Activated CD8-positive, alpha-beta T cell treated with anti-CD3 and anti-CD28 coated beads for 36 hours (primary cell): ENCODE measurements around the gene FBXW2. TPM values are rescaled to one million over a fixed set of nuclear protein-coding genes. Genes with fewer than 3 reads are reported as not detected.
"Not testable (repeated sequence)": the region's sequence is repeated elsewhere in the genome, so short reads cannot be mapped to it uniquely, and the experiment has no call there.

Experiments
- ATAC-seq: fragments of 200-7000 bp; cut with Tn5 transposase; one replicate; pipeline ENCODE4 v1.10.0; 2021; ENCODE audit warnings: mild to moderate bottlenecking, moderate library complexity
- CTCF ChIA-PET: fragments of 350-600 bp; sonication (Branson Sonifier 250); formaldehyde crosslinking; loops from one replicate; lab custom pipeline; 2021; ENCODE audit warnings: antibody characterized with exemption; lab: Charles Lee
- POLR2A ChIA-PET: fragments of 350-600 bp; sonication (Branson Sonifier 250); formaldehyde crosslinking; loops from one replicate; lab custom pipeline; 2021; ENCODE audit warnings: antibody characterized with exemption; lab: Charles Lee
- DNase-seq: peaks from one replicate; pipeline ENCODE4 v3.0.0-alpha.2; 2020
- H3K27ac Mint-ChIP-seq: one replicate; pipeline ENCODE4 v1.8.0; 2021; ENCODE audit warnings: mild to moderate bottlenecking, mixed read lengths
- H3K27me3 Mint-ChIP-seq: one replicate; pipeline ENCODE4 v1.8.0; 2021; ENCODE audit warnings: mixed read lengths
- H3K36me3 Mint-ChIP-seq: one replicate; pipeline ENCODE4 v1.8.0; 2021; ENCODE audit warnings: low read depth, mixed read lengths
- H3K4me1 Mint-ChIP-seq: one replicate; pipeline ENCODE4 v1.8.0; 2021; ENCODE audit warnings: low read depth, mixed read lengths
- H3K4me3 Mint-ChIP-seq: one replicate; pipeline ENCODE4 v1.8.0; 2021; ENCODE audit warnings: mild to moderate bottlenecking, moderate library complexity, mixed read lengths
- H3K9me3 Mint-ChIP-seq: one replicate; pipeline ENCODE4 v1.8.0; 2021; ENCODE audit warnings: mixed read lengths
- intact Hi-C: fragments of 100-400 bp; cut with micrococcal nuclease; formaldehyde crosslinking; loops from one replicate; pipeline ENCODE4 v1.10.0; 2022
- total RNA-seq, 2 experiments: library from RNA; stranded (reverse); gene quantifications; one replicate each; pipeline ENCODE4 v1.2.3, GENCODE V29; 2021
- TF ChIP-seq, protein P1 (sequence below): fragments of 200-600 bp; IDR thresholded peaks from one replicate; pipeline ENCODE4 v1.8.0; 2022; ENCODE audit warnings: antibody characterized with exemption, mild to moderate bottlenecking

Gene FBXW2
- total RNA-seq, 2 experiments from 2014 or later: 68.8 to 68.9 TPM

DNA sequence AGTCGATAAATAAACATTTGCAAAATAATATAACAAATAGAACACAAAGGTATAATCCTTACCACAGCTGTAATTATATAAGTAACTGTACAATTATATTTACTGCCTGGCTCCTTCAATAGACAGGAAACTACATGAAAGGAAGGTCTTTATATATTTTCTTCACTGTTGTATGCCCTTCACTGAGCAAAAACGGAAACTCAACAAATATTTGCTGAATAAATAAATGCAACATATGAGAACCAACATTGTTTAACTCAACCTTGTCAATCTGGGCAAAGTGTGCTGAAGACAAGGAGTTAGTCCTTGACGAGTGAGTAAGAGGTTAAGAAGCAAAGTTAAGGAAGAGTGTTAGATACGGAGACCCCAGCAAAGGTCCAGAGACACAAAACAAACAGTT lies 26.9 kb upstream of the FBXW2 start:
- intact Hi-C loops: no loop called here
- Mint-ChIP-seq H3K9me3 (no peaks in the 10 kb centered on the region), H3K36me3 (peaks cover 48% of the 10 kb centered on the region), H3K27ac (no peak overlapping the region), H3K27me3 (no peaks in the 10 kb centered on the region), H3K4me1 (peaks cover 3% of the 10 kb centered on the region), H3K4me3 (no peak overlapping the region)
- POLR2A ChIA-PET: no interaction called here
- ATAC-seq (no peak), DNase-seq (no peak)
- TF ChIP-seq, protein P1, sequence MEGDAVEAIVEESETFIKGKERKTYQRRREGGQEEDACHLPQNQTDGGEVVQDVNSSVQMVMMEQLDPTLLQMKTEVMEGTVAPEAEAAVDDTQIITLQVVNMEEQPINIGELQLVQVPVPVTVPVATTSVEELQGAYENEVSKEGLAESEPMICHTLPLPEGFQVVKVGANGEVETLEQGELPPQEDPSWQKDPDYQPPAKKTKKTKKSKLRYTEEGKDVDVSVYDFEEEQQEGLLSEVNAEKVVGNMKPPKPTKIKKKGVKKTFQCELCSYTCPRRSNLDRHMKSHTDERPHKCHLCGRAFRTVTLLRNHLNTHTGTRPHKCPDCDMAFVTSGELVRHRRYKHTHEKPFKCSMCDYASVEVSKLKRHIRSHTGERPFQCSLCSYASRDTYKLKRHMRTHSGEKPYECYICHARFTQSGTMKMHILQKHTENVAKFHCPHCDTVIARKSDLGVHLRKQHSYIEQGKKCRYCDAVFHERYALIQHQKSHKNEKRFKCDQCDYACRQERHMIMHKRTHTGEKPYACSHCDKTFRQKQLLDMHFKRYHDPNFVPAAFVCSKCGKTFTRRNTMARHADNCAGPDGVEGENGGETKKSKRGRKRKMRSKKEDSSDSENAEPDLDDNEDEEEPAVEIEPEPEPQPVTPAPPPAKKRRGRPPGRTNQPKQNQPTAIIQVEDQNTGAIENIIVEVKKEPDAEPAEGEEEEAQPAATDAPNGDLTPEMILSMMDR: no peak
- CTCF ChIA-PET: no interaction called here

DNA sequence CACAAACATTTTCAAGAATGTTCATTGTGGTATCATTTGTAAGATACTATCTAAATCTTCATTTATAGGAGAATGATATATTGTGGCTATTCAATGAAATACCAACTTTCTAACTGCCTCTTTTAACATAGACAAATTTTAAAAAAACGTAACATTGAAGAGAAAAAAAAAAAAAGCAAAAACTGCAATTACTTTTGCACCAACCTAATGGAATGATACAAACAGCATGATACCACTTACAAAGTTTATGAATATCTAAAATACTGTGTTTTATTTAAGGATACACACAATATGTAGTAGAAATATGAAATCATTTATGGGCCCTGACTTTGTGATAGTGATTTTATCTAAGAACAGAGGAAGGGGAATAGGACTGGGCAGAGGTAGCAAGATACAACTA lies 25.4 kb upstream of the FBXW2 start:
- TF ChIP-seq, protein P1: no peak
- peaks cover 5% of the 10 kb centered on the region for H3K4me1 Mint-ChIP-seq
- no peaks in the 10 kb centered on the region for H3K27me3 Mint-ChIP-seq
- H3K36me3 Mint-ChIP-seq: peaks cover 41% of the 10 kb centered on the region
- H3K27ac Mint-ChIP-seq: no peak overlapping the region
- intact Hi-C loops: no loop called here
- no peaks in the 10 kb centered on the region for H3K9me3 Mint-ChIP-seq
- CTCF ChIA-PET: no interaction called here
- POLR2A ChIA-PET: no interaction called here
- H3K4me3 Mint-ChIP-seq: no peak overlapping the region
- DNase-seq (no peak), ATAC-seq (no peak)

DNA sequence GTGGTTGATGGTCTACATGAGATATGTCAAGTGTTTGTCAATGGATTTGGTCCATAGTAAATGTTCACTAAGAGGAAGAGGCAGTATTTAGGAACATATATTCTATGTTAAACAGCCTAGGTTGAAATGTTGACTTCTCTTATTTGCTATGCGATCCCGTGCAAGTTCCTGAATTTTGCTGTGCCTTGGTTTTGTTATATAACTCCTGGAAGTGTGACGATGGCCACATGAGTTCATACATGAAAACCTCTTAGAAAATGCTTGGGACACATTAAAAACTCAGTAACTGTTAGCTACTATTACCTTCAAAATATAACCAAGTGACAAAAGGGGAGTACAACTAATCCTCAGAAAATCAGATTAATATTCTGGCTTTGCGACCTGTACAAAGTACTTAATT lies 21.9 kb upstream of the FBXW2 start:
- H3K9me3 Mint-ChIP-seq: no peaks in the 10 kb centered on the region
- peak overlapping the region; percentile 32 for H3K27ac Mint-ChIP-seq
- H3K4me1 Mint-ChIP-seq: peaks cover 12% of the 10 kb centered on the region
- TF ChIP-seq, protein P1: no peak
- H3K27me3 Mint-ChIP-seq: no peaks in the 10 kb centered on the region
- DNase-seq (no peak), ATAC-seq (no peak)
- no peak overlapping the region for H3K4me3 Mint-ChIP-seq
- intact Hi-C loops: no loop called here
- H3K36me3 Mint-ChIP-seq: peaks cover 44% of the 10 kb centered on the region
- ChIA-PET CTCF (no interaction called here), POLR2A (interaction anchor here (1.0 to 1.2 kb wide), 2 partner anchors 23 to 40 kb away, joined by 3 read pairs; no protein-coding TSS in a partner anchor)

DNA sequence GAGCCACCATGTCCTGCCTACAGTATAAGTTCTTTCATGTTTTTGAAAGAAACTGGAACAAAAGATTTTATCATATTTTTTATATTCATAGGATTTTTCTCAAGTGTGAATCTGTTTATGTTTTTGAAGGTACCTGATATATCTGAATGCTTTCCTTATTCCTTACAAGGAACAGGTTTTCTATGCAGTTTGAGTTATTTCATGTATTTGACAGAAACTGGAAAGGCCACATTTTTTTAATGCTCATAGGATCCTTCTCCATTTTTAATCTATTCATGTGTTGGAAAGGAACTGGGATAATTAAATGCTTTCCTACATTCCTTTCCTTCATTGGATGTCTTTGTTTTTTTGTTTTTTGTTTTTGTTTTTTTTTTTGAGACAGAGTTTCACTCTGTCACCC lies 15.7 kb upstream of the FBXW2 start:
- intact Hi-C loops: no loop called here
- ATAC-seq (no peak), DNase-seq (no peak)
- no peak overlapping the region for H3K27ac Mint-ChIP-seq
- peaks cover 44% of the 10 kb centered on the region for H3K36me3 Mint-ChIP-seq
- H3K4me1 Mint-ChIP-seq: peaks cover 9% of the 10 kb centered on the region
- POLR2A ChIA-PET: no interaction called here
- TF ChIP-seq, protein P1: no peak
- H3K9me3 Mint-ChIP-seq: peaks cover 35% of the 10 kb centered on the region
- CTCF ChIA-PET: no interaction called here
- H3K4me3 Mint-ChIP-seq: no peak overlapping the region
- no peaks in the 10 kb centered on the region for H3K27me3 Mint-ChIP-seq

DNA sequence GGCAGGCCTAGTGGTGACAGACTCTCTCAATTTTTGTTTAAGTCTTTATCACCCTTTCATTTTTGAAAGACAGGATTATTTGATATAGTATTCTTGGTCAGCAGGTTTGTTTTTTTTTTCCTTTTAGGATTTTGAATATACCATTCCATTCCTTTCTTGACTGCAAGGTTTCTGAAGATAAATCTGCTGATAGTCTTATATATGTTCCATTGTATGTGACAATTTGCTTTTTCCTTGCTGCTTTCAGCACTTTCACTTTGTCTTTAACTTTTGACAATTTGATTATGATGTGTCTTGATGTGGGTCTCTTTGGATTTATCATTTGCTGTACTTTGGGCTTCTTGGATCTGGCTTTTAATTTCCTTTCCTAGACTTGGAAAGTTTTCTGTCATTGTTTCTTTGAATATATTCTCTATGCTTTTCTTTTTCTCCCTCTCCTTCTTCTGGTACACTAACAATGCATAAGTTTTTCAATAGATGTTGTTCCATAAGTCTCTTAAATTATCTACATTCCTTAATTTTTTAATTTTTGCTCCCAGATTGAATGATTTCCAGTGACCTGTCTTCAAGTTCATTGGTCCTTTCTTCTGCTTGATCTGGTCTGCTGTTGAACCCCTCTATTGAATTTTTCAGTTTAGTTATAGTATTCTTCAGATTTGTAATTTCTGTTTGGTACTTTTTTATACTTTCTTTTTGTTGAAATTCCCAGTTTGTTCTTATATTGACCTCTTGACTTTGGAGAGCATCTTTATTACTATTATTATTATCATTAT lies 14.6 kb upstream of the FBXW2 start:
- CTCF ChIA-PET: interaction anchor here (1.1 kb wide), 1 partner anchor 60 kb away, joined by 3 read pairs; no protein-coding TSS in a partner anchor
- ATAC-seq: no peak
- intact Hi-C loops: no loop called here
- Mint-ChIP-seq H3K27ac (no peak overlapping the region), H3K4me1 (peaks cover under 1% of the 10 kb centered on the region), H3K4me3 (no peak overlapping the region), H3K9me3 (peaks cover 35% of the 10 kb centered on the region), H3K36me3 (peaks cover 44% of the 10 kb centered on the region), H3K27me3 (no peaks in the 10 kb centered on the region)
- no peak for DNase-seq
- POLR2A ChIA-PET: interaction anchor here (1.0 kb wide), 1 partner anchor 14 kb away, joined by 3 read pairs; the partner anchor contains the start of gene FBXW2
- TF ChIP-seq, protein P1: no peak

DNA sequence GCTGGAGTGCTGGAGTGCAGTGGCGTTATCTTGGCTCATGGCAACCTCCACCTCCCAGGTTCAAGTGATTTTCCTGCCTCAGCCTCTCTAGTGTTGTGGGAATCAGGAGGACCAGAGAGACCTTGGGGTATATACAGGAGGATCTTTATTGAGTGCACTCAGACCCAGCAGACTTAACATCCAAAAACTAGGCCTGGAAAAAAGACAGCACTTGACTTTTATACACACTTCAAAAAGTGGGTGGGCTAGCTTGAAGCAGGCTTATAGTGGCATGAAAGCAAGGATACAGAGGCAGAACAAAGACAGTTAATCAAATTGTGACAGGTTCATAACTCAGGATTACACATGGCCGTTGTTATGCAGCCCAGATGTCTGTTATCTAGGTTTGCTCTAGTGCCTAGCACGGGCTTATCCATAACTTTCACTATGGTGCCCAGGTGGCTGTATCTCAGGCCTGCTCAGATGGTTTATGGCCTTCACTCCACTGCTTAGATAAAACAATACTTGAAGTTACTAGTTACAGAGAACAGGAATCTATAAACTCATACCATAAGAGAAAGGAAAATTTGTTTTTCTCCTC lies 11.7 kb upstream of the FBXW2 start:
- DNase-seq, CTCF ChIA-PET, H3K4me3 Mint-ChIP-seq, ATAC-seq, H3K4me1 Mint-ChIP-seq, intact Hi-C loops, H3K27me3 Mint-ChIP-seq, POLR2A ChIA-PET, H3K27ac Mint-ChIP-seq: not testable (repeated sequence)
- Mint-ChIP-seq H3K9me3 (peaks cover 34% of the 10 kb centered on the region), H3K36me3 (peaks cover 29% of the 10 kb centered on the region)
